ENCODE data around the gene DLX3.
"Not testable (repeated sequence)": the region's sequence is repeated elsewhere in the genome, so short reads cannot be mapped to it uniquely, and the experiment has no call there.

DLX3 gene

GRCh38 chr17:49995055-49995738, at the start of gene DLX3:
Gene DLX3, minus strand, starts transcription at chr17:49995224. Its CDS starts 226 bp downstream, at chr17:49994998.
- Histone ChIP-seq H3K27ac (no peak within 1 kb of the TSS), H3K9me3 (no peaks in the 10 kb centered on the region), H3K36me3 (no peaks in the 10 kb centered on the region), H3K27me3 (peaks cover 100% of the 10 kb centered on the region), H3K4me3 (ENCODE audit: low read depth in 1 of 2, low read length in 1 of 2) (no peak within 1 kb of the TSS), H3K4me1 (ENCODE audit: control insufficient read depth in 1 of 2, insufficient read depth in 1 of 2, low read depth in 1 of 2, low read length in 1 of 2) (peaks cover 16 to 29% of the 10 kb centered on the region in 2 experiments)
- no peak for TF ChIP-seq CTCF (IDR thresholded peaks at IDR 0.05)

DNA sequence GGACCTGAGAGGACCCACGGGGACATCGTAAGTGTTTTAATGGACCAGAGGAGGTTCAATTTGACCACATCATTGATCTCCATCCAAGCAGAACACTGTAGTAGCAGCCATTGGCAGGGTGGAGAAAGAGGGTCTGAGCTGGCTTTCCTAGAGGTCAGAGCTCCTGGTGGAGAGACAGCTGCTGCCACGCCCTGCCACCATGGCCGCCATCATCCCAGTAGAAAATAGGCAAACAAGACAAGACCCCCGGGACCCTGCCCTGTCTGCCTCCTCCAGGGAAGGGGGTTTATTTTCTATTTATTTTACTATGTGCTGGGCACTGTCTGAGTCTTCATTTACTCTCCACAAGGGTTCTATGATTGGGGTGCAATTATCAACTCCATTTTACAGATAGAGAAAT, 49.5 kb upstream of the DLX3 start:
- no peaks in the 10 kb centered on the region for H3K4me1 ChIP-seq (ENCODE audit: control insufficient read depth in 1 of 2, insufficient read depth in 1 of 2, low read depth in 1 of 2, low read length in 1 of 2)
- H3K4me3 ChIP-seq (ENCODE audit: low read depth in 1 of 2, low read length in 1 of 2) = no peak overlapping the region
- H3K36me3 ChIP-seq = no peaks in the 10 kb centered on the region
- TF ChIP-seq CTCF (IDR thresholded peaks at IDR 0.05) = no peak
- no peak overlapping the region for H3K27ac ChIP-seq
- peaks cover 36% of the 10 kb centered on the region for H3K27me3 ChIP-seq
- no peaks in the 10 kb centered on the region for H3K9me3 ChIP-seq

- TF ChIP-seq CTCF (IDR thresholded peaks at IDR 0.05) = no peak
- H3K36me3 ChIP-seq = no peaks in the 10 kb centered on the region
- no peak overlapping the region for H3K4me3 ChIP-seq (ENCODE audit: low read depth in 1 of 2, low read length in 1 of 2)
- H3K4me1 ChIP-seq (ENCODE audit: control insufficient read depth in 1 of 2, insufficient read depth in 1 of 2, low read depth in 1 of 2, low read length in 1 of 2) = no peaks in the 10 kb centered on the region
- H3K27ac ChIP-seq = no peak overlapping the region
- H3K27me3 ChIP-seq = peaks cover 29% of the 10 kb centered on the region
- no peaks in the 10 kb centered on the region for H3K9me3 ChIP-seq
Observed at GRCh38 chr17:50043290-50044148, 48.5 kb upstream of the DLX3 start.

DNA sequence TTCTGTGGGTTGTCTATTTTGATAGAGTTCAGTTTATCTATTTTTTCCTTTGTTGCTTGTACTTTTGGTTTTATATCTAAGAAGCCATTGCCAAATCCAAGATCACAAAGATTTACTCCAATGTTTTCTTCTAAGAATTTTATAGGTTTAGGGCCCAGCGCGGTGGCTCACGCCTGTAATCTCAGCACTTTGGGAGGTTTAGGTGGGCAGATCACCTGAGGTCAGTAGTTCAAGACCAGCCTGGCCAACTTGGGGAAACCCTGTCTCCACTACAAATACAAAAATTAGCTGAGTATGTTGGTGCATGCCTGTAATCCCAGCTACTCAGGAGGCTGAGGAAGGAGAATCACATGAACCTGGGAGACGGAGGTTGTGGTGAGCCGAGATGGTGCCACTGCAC, 47.2 kb upstream of the DLX3 start:
- no peak for TF ChIP-seq CTCF (IDR thresholded peaks at IDR 0.05)
- H3K9me3 ChIP-seq = no peaks in the 10 kb centered on the region

GRCh38 chr17:50040496-50040895, 45.5 kb upstream of the DLX3 start:
- H3K4me1 ChIP-seq (ENCODE audit: control insufficient read depth in 1 of 2, insufficient read depth in 1 of 2, low read depth in 1 of 2, low read length in 1 of 2); H3K4me3 ChIP-seq (ENCODE audit: low read depth in 1 of 2, low read length in 1 of 2); H3K9me3 ChIP-seq; H3K36me3 ChIP-seq; H3K27ac ChIP-seq: not testable (repeated sequence)
- H3K27me3 ChIP-seq = peaks cover 28% of the 10 kb centered on the region

More for the DNA sequence above, 47.2 kb upstream of the DLX3 start:
- H3K36me3 ChIP-seq = no peaks in the 10 kb centered on the region
- no peak overlapping the region for H3K4me3 ChIP-seq (ENCODE audit: low read depth in 1 of 2, low read length in 1 of 2)
- peaks cover 28% of the 10 kb centered on the region for H3K27me3 ChIP-seq
- no peaks in the 10 kb centered on the region for H3K4me1 ChIP-seq (ENCODE audit: control insufficient read depth in 1 of 2, insufficient read depth in 1 of 2, low read depth in 1 of 2, low read length in 1 of 2)
- H3K27ac ChIP-seq = no peak overlapping the region

GRCh38 chr17:50039058-50039457, 44.0 kb upstream of the DLX3 start:
- no peak overlapping the region for H3K27ac ChIP-seq
- H3K9me3 ChIP-seq = no peaks in the 10 kb centered on the region
- TF ChIP-seq CTCF (IDR thresholded peaks at IDR 0.05) = no peak
- H3K4me3 ChIP-seq (ENCODE audit: low read depth in 1 of 2, low read length in 1 of 2) = no peak overlapping the region
- H3K4me1 ChIP-seq (ENCODE audit: control insufficient read depth in 1 of 2, insufficient read depth in 1 of 2, low read depth in 1 of 2, low read length in 1 of 2) = no peaks in the 10 kb centered on the region
- H3K27me3 ChIP-seq = peaks cover 28% of the 10 kb centered on the region
- H3K36me3 ChIP-seq = no peaks in the 10 kb centered on the region

Measured in neutrophil (primary cell).